DMS53 (cell line): ENCODE data around the gene TLCD1.
"Not testable (repeated sequence)": the region's sequence is repeated elsewhere in the genome, so short reads cannot be mapped to it uniquely, and the experiment has no call there.

Experiments used
- DNase-seq: peaks from one replicate; lab custom pipeline; 2025; lab: John Stamatoyannopoulos, UW

TLCD1 gene

GRCh38 chr17:28728364-28729200, 2.5 kb upstream of the TLCD1 start, which contains the start of gene NEK8:
TSS of gene NEK8 (plus strand) at chr17:28728788. CDS start at chr17:28728814, 26 bp downstream.
- peak; percentile 93 for DNase-seq

GRCh38 chr17:28726627-28727491, 826 bp upstream of the TLCD1 start:
- DNase-seq = peak; percentile 98

- peak; percentile 92 for DNase-seq
Measured at GRCh38 chr17:28725660-28726225, 290 bp downstream of the TLCD1 start.

- peak; percentile 81 for DNase-seq
Measured at GRCh38 chr17:28725166-28725659, 820 bp downstream of the TLCD1 start.

GRCh38 chr17:28724500-28725165, 1.4 kb downstream of the TLCD1 start:
- peak; percentile 57 for DNase-seq

GRCh38 chr17:28723836-28724499, 2.1 kb downstream of the TLCD1 start:
- DNase-seq = peak; percentile 55

- DNase-seq = no peak
Measured at GRCh38 chr17:28723159-28723835, 2.7 kb downstream of the TLCD1 start.

GRCh38 chr17:28722417-28723158, 3.4 kb downstream of the TLCD1 start:
- DNase-seq = no peak

GRCh38 chr17:28720997-28721329, 5.1 kb downstream of the TLCD1 start:
- not testable (repeated sequence) for DNase-seq

- DNase-seq = peak; percentile 43
Measured at GRCh38 chr17:28720247-28720996, 5.6 kb downstream of the TLCD1 start.

GRCh38 chr17:28719021-28719433, 7.0 kb downstream of the TLCD1 start:
- DNase-seq = no peak

- no peak for DNase-seq
Measured at GRCh38 chr17:28718333-28719020, 7.6 kb downstream of the TLCD1 start.

- DNase-seq = peak; percentile 85
Measured at GRCh38 chr17:28717578-28718332, 8.3 kb downstream of the TLCD1 start, which contains the start of gene RAB34. TSS of gene RAB34 (minus strand) at chr17:28717868. CDS start at chr17:28717266, 602 bp downstream.

- peak; percentile 67 for DNase-seq
Measured at GRCh38 chr17:28716740-28717577, 9.1 kb downstream of the TLCD1 start.

GRCh38 chr17:28715217-28715616, 10.8 kb downstream of the TLCD1 start:
- DNase-seq = no peak

- no peak for DNase-seq
Measured at GRCh38 chr17:28714281-28714680, 11.8 kb downstream of the TLCD1 start.
